ENCODE data around the gene SEPTIN1. TPM values are rescaled to one million over a fixed set of nuclear protein-coding genes. Genes with fewer than 3 reads are reported as not detected.
A peak's percentile ranks its signal among the peaks of the same experiment; 100 is the strongest.
"Not testable (repeated sequence)": the region's sequence is repeated elsewhere in the genome, so short reads cannot be mapped to it uniquely, and the experiment has no call there.

The SEPTIN1 gene
- total and polyA plus RNA-seq, 7 experiments from 2014 or later = 176 to 355 (median 201) TPM

DNA sequence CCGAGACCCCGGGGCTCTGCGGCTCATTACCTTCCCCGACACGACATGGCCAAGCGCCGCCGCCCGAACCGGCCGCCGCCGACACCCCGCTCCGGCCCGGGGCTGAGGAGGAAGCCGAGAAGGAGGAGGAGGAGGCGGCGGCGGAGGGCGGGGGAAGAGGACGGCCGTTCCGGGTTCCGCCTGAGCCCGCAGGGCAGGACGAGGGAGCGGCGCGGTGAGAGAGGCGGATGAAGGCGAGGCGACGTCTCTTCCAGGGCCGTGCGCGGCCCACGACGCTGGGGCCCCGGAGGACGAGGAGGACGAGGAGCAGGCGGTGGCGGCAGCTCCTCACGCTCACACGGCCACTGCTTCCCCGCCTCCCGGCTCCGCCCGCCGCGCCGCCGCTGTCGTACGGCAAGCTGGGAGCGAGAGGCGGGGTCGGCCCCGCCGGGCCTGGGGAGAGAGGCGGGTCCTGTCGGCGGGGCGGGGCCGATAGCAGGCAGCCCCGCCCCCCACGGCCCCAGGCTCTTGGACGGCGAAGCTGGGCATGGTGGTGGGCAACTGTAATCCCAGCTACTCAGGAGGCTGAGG, 47.2 kb downstream of the SEPTIN1 start:
- peaks cover 0 to 29% (median 17%) of the 10 kb centered on the region in 7 donors for H3K4me1 Mint-ChIP-seq
- peak overlapping the region; percentile 74 for H3K27ac ChIP-seq (ENCODE audit: low read depth, low read length)

DNA sequence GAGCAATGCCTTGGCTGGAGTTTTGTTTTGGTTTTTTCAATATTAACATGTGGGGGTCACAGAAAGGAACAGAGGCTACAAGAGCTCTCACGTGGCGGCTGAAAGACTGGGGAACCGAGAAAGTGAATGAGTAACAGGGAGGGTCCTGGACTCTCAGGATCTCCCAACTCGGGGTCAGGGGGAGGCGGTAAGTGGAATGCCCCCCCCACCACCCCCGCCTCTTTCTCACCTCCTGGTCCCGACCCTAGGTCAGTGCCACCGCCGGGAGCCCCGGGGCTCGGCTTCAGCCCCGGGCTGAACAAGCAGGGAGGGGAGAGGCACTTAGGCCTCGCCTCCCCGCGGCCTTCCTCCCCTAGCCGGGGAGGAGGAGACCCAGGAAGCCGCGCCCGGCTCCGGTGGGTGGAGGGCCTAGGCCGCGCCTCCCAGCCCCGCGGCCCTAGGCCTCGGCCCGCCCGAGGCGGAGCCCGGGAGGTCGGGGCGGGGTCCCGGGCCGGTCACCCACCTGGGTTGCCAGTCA, 47.8 kb downstream of the SEPTIN1 start:
- ATAC-seq = peak; percentile 95

More for the DNA sequence above, 47.2 kb downstream of the SEPTIN1 start:
- not testable (repeated sequence) for H3K9me3 Mint-ChIP-seq; H3K36me3 ChIP-seq (ENCODE audit: control insufficient read depth in 2 of 3, insufficient read depth in 3 of 3, low read length in 3 of 3); H3K27me3 Mint-ChIP-seq; H3K9me3 ChIP-seq (ENCODE audit: control insufficient read depth in 2 of 3, low read length in 3 of 3); H3K27me3 ChIP-seq (ENCODE audit: control insufficient read depth in 2 of 2, insufficient read depth in 2 of 2, low read length in 2 of 2); H3K36me3 Mint-ChIP-seq; H3K4me1 ChIP-seq (ENCODE audit: control insufficient read depth in 2 of 2, insufficient read depth in 2 of 2, low read length in 2 of 2)
- CTCF ChIA-PET = interaction anchor here (0.6 kb wide), 1 partner anchor 19 kb away, joined by 3 read pairs; no protein-coding TSS in a partner anchor
- H3K27ac Mint-ChIP-seq = peak overlapping the region; percentile 57 to 91 (median 83)
- POLR2A ChIA-PET = interaction anchor here (0.7 to 1.9 kb wide), 14 partner anchors 14 to 952 kb away, joined by 3 to 13 read pairs (median 4); partner anchors contain the start of genes ALDOA, CORO1A, PHKG2 and SEPTIN1
- ATAC-seq (peak; percentile 86), DNase-seq (peak; percentile 73 to 88 (median 85))
- intact Hi-C loops (cut with micrococcal nuclease) = loop anchor here (1.0 to 10.0 kb wide), 9 partner anchors 20 to 363 kb away; partner anchors contain the start of genes CD2BP2 (in 2 of the 2), ALDOA (in 1 of the 2), SEPTIN1 (in 1 of the 2) and TBC1D10B (in 1 of the 2)
- H3K4me3 Mint-ChIP-seq = peak overlapping the region; percentile 80 to 96 (median 87)
- peak overlapping the region; percentile 50 for H3K4me3 ChIP-seq (ENCODE audit: low read length)

More for the DNA sequence above, 47.8 kb downstream of the SEPTIN1 start:
- Mint-ChIP-seq H3K27ac (peak overlapping the region; percentile 73 to 96 (median 90)), H3K4me3 (peak overlapping the region; percentile 86 to 99 (median 96)), H3K4me1 (peaks cover 0 to 32% (median 18%) of the 10 kb centered on the region in 7 donors)
- H3K36me3 Mint-ChIP-seq; H3K36me3 ChIP-seq (ENCODE audit: control insufficient read depth in 2 of 3, insufficient read depth in 3 of 3, low read length in 3 of 3); H3K4me1 ChIP-seq (ENCODE audit: control insufficient read depth in 2 of 2, insufficient read depth in 2 of 2, low read length in 2 of 2); H3K27me3 ChIP-seq (ENCODE audit: control insufficient read depth in 2 of 2, insufficient read depth in 2 of 2, low read length in 2 of 2); CTCF ChIA-PET; H3K9me3 Mint-ChIP-seq; H3K9me3 ChIP-seq (ENCODE audit: control insufficient read depth in 2 of 3, low read length in 3 of 3); H3K27me3 Mint-ChIP-seq: not testable (repeated sequence)
- POLR2A ChIA-PET = interaction anchor here (0.7 to 1.5 kb wide), 7 partner anchors 33 to 951 kb away, joined by 3 to 13 read pairs (median 4); partner anchors contain the start of genes CORO1A, PHKG2, SEPTIN1 and TBC1D10B
- intact Hi-C loops (cut with micrococcal nuclease) = loop anchor here (1.0 to 10.0 kb wide), 6 partner anchors 34 to 270 kb away; partner anchors contain the start of genes ALDOA (in 1 of the 2), TBC1D10B (in 1 of the 2), TBX6 (in 1 of the 2) and YPEL3 (in 1 of the 2)
- DNase-seq = peak; percentile 72 to 91 (median 86)
- Histone ChIP-seq H3K27ac (ENCODE audit: low read depth, low read length) (peak overlapping the region; percentile 74), H3K4me3 (ENCODE audit: low read length) (peak overlapping the region; percentile 51)

Other genes starting within 250 kb of the SEPTIN1 start
- gene CORO1A, start 199.0 kb downstream of the SEPTIN1 start, total RNA-seq = 1,000 to 10,000 TPM in 1 of 5 experiments, 100 to 1,000 TPM in 4; 609 to 1,666 (median 826) TPM
- gene CORO1A, start 199.0 kb downstream of the SEPTIN1 start, polyA plus RNA-seq = 1,000 to 10,000 TPM; 1,289 to 1,601 TPM
- 100 to 1,000 TPM in 1 of 5 experiments, 10 to 100 TPM in 4; 51.3 to 173 (median 69.8) TPM for gene BOLA2B, start 188.9 kb downstream of the SEPTIN1 start, total RNA-seq
- gene BOLA2B, start 188.9 kb downstream of the SEPTIN1 start, polyA plus RNA-seq = 100 to 1,000 TPM; 168 to 205 TPM
- 10 to 100 TPM; 41.8 to 84.5 (median 49.5) TPM for gene SLX1A, start 188.7 kb downstream of the SEPTIN1 start, total RNA-seq
- gene SLX1A, start 188.7 kb downstream of the SEPTIN1 start, polyA plus RNA-seq = 10 to 100 TPM; 36.4 to 40.0 TPM
- 10 to 100 TPM; 25.3 to 34.8 (median 32.8) TPM for gene SULT1A3, start 183.3 kb downstream of the SEPTIN1 start, total RNA-seq
- gene SULT1A3, start 183.3 kb downstream of the SEPTIN1 start, polyA plus RNA-seq = 1 to 10 TPM in 1 of 2 donors, under 1 TPM in 1; 0.51 to 1.1 TPM
- gene NPIPB13, start 134.1 kb downstream of the SEPTIN1 start, total RNA-seq = 10 to 100 TPM; 13.3 to 33.3 (median 14.4) TPM
- gene NPIPB13, start 134.1 kb downstream of the SEPTIN1 start, polyA plus RNA-seq = 1 to 10 TPM in 1 of 2 donors, under 1 TPM in 1; 0.85 to 2.6 TPM
- 10 to 100 TPM; 37.5 to 77.0 (median 64.6) TPM for gene CD2BP2, start 27.3 kb downstream of the SEPTIN1 start, total RNA-seq
- gene CD2BP2, start 27.3 kb downstream of the SEPTIN1 start, polyA plus RNA-seq = 10 to 100 TPM; 18.7 to 24.4 TPM
- 10 to 100 TPM; 23.2 to 70.0 (median 45.2) TPM for gene TBC1D10B, start 12.1 kb downstream of the SEPTIN1 start, total RNA-seq
- 10 to 100 TPM in 1 of 2 donors, 1 to 10 TPM in 1; 7.6 to 13.6 TPM for gene TBC1D10B, start 12.1 kb downstream of the SEPTIN1 start, polyA plus RNA-seq
- gene MYL11, start 7.8 kb downstream of the SEPTIN1 start, total RNA-seq = 1 to 10 TPM in 2 of 5 experiments, under 1 TPM in 1, not detected in 2; 0.87 to 2.0 (median 1.6) TPM
- not detected for gene MYL11, start 7.8 kb downstream of the SEPTIN1 start, polyA plus RNA-seq
- 10 to 100 TPM in 3 of 5 experiments, 1 to 10 TPM in 2; 6.0 to 16.0 (median 15.6) TPM for gene ZNF48, start 12.9 kb upstream of the SEPTIN1 start, total RNA-seq
- gene ZNF48, start 12.9 kb upstream of the SEPTIN1 start, polyA plus RNA-seq = 10 to 100 TPM in 1 of 2 donors, 1 to 10 TPM in 1; 6.0 to 10.9 TPM
- gene ZNF771, start 25.0 kb upstream of the SEPTIN1 start, total RNA-seq = 1 to 10 TPM; 1.2 to 9.0 (median 4.5) TPM
- 1 to 10 TPM; 3.1 to 9.4 TPM for gene ZNF771, start 25.0 kb upstream of the SEPTIN1 start, polyA plus RNA-seq
- 10 to 100 TPM; 11.6 to 74.1 (median 13.8) TPM for gene DCTPP1, start 47.5 kb upstream of the SEPTIN1 start, total RNA-seq
- 10 to 100 TPM; 75.0 to 81.1 TPM for gene DCTPP1, start 47.5 kb upstream of the SEPTIN1 start, polyA plus RNA-seq
- gene SEPHS2, start 63.3 kb upstream of the SEPTIN1 start, total RNA-seq = 10 to 100 TPM; 20.9 to 69.6 (median 47.1) TPM
- 10 to 100 TPM; 61.2 to 83.9 TPM for gene SEPHS2, start 63.3 kb upstream of the SEPTIN1 start, polyA plus RNA-seq
- gene ITGAL, start 90.2 kb upstream of the SEPTIN1 start, total RNA-seq = 100 to 1,000 TPM; 258 to 629 (median 436) TPM
- gene ITGAL, start 90.2 kb upstream of the SEPTIN1 start, polyA plus RNA-seq = 100 to 1,000 TPM; 110 to 135 TPM
- gene ZNF768, start 144.0 kb upstream of the SEPTIN1 start, total RNA-seq = 1 to 10 TPM; 6.0 to 8.5 (median 7.3) TPM
- 1 to 10 TPM; 1.6 to 2.4 TPM for gene ZNF768, start 144.0 kb upstream of the SEPTIN1 start, polyA plus RNA-seq
- gene ZNF747, start 152.3 kb upstream of the SEPTIN1 start, total RNA-seq = 10 to 100 TPM in 4 of 5 experiments, 1 to 10 TPM in 1; 9.1 to 17.4 (median 13.8) TPM
- 10 to 100 TPM in 1 of 2 donors, 1 to 10 TPM in 1; 8.9 to 11.7 TPM for gene ZNF747, start 152.3 kb upstream of the SEPTIN1 start, polyA plus RNA-seq
- 10 to 100 TPM; 11.9 to 20.9 (median 19.3) TPM for gene ZNF764, start 175.8 kb upstream of the SEPTIN1 start, total RNA-seq
- 1 to 10 TPM; 4.5 to 6.8 TPM for gene ZNF764, start 175.8 kb upstream of the SEPTIN1 start, polyA plus RNA-seq
- gene ZNF688, start 189.2 kb upstream of the SEPTIN1 start, total RNA-seq = 10 to 100 TPM in 4 of 5 experiments, 1 to 10 TPM in 1; 8.8 to 24.3 (median 16.3) TPM
- 10 to 100 TPM; 29.7 to 33.2 TPM for gene ZNF688, start 189.2 kb upstream of the SEPTIN1 start, polyA plus RNA-seq
- gene ZNF785, start 203.1 kb upstream of the SEPTIN1 start, total RNA-seq = 10 to 100 TPM; 10.2 to 37.1 (median 21.4) TPM
- 1 to 10 TPM; 2.6 to 4.4 TPM for gene ZNF785, start 203.1 kb upstream of the SEPTIN1 start, polyA plus RNA-seq
- gene ZNF689, start 227.8 kb upstream of the SEPTIN1 start, total RNA-seq = 10 to 100 TPM in 4 of 5 experiments, 1 to 10 TPM in 1; 6.8 to 14.6 (median 12.4) TPM
- gene ZNF689, start 227.8 kb upstream of the SEPTIN1 start, polyA plus RNA-seq = 10 to 100 TPM; 11.5 to 15.6 TPM

All from naive thymus-derived CD4-positive, alpha-beta T cell (primary cell).